IMR-90 (cell line): Measurements from ENCODE around the gene ENKUR. TPM values are rescaled to one million over a fixed set of nuclear protein-coding genes. Genes with fewer than 3 reads are reported as not detected.

ENCODE experiments used
- ATAC-seq: fragments of 200-7000 bp; cut with Tn5 transposase; 2 replicates; pipeline ENCODE4 v1.9.1; 2020; ENCODE audit warnings: low read depth, mild to moderate bottlenecking, moderate library complexity
- BruUV-seq: library from RNA; stranded (reverse); fragments of 400-500 nt; replicated peaks from 2 replicates; lab custom pipeline; 2021; lab: Mats Ljungman, UMichigan
- CTCF ChIA-PET: fragments of 300-600 bp; formaldehyde crosslinking; extraction: SDS; loops from one replicate; lab custom pipeline; 2021; ENCODE audit warnings: antibody characterized with exemption; lab: Yijun Ruan, JAX
- POLR2A ChIA-PET: fragments of 300-600 bp; sonication (Branson Sonifier 250); formaldehyde crosslinking; loops from one replicate; lab custom pipeline; 2022; ENCODE audit warnings: antibody characterized with exemption; ENCODE audit not compliant: unreplicated experiment; lab: Charles Lee
- DNase-seq: peaks from one replicate; pipeline ENCODE4 v3.0.0; 2013
- H2AFZ ChIP-seq: replicated peaks from 2 replicates; pipeline ENCODE3; 2013; ENCODE audit warnings: low read length, mild to moderate bottlenecking; ENCODE audit not compliant: poor library complexity
- H2AK5ac ChIP-seq: 2 replicates; pipeline ENCODE4 v1.6.1; 2013; ENCODE audit warnings: low read depth, low read length, inconsistent platforms
- H2AK9ac ChIP-seq: replicated peaks from 2 replicates; pipeline ENCODE3; 2013; ENCODE audit warnings: mild to moderate bottlenecking, low read depth, low read length, moderate library complexity; ENCODE audit not compliant: poor library complexity
- H2BK120ac ChIP-seq: 2 replicates; pipeline ENCODE4 v1.6.1; 2013; ENCODE audit warnings: low read depth, low read length, inconsistent platforms
- H2BK15ac ChIP-seq: 3 replicates; pipeline ENCODE4 v1.6.1; 2013; ENCODE audit warnings: low read depth, low read length, inconsistent platforms
- H2BK20ac ChIP-seq: 2 replicates; pipeline ENCODE4 v1.6.1; 2013; ENCODE audit warnings: low read depth, mild to moderate bottlenecking, inconsistent platforms, low read length, moderate library complexity
- H2BK5ac ChIP-seq: 2 replicates; pipeline ENCODE4 v1.6.1; 2013; ENCODE audit warnings: mild to moderate bottlenecking, low read depth, low read length, inconsistent platforms; ENCODE audit not compliant: poor library complexity, severe bottlenecking
- H3K14ac ChIP-seq: replicated peaks from 2 replicates; pipeline ENCODE4 v1.6.1; 2013; ENCODE audit warnings: low read depth, low read length, inconsistent platforms
- H3K18ac ChIP-seq: 2 replicates; pipeline ENCODE4 v1.6.1; 2013; ENCODE audit warnings: low read depth, low read length, control low read depth
- H3K23ac ChIP-seq: 2 replicates; pipeline ENCODE4 v1.6.1; 2013; ENCODE audit warnings: low read depth, low read length, inconsistent platforms
- H3K27ac ChIP-seq: 2 replicates; pipeline ENCODE4 v1.5.1; 2013; ENCODE audit warnings: mild to moderate bottlenecking, control low read depth, low read length; ENCODE audit not compliant: insufficient read depth
- H3K27me3 ChIP-seq: 2 replicates; pipeline ENCODE4 v1.6.1; 2013; ENCODE audit warnings: low read length; ENCODE audit not compliant: control insufficient read depth, insufficient read depth
- H3K36me3 ChIP-seq: 2 replicates; pipeline ENCODE4 v1.6.1; 2013; ENCODE audit warnings: low read length, mixed read lengths; ENCODE audit not compliant: control insufficient read depth, insufficient read depth
- H3K4ac ChIP-seq: 2 replicates; pipeline ENCODE4 v1.6.1; 2013; ENCODE audit warnings: low read depth, low read length, inconsistent platforms
- H3K4me1 ChIP-seq: 2 replicates; pipeline ENCODE4 v1.6.1; 2013; ENCODE audit warnings: low read length, mixed read lengths; ENCODE audit not compliant: control insufficient read depth, insufficient read depth
- H3K4me2 ChIP-seq: 2 replicates; pipeline ENCODE4 v1.6.1; 2013; ENCODE audit warnings: low read depth, mild to moderate bottlenecking, control low read depth, low read length, moderate library complexity
- H3K4me3 ChIP-seq: 2 replicates; pipeline ENCODE4 v1.5.1; 2013; ENCODE audit warnings: low read depth, mild to moderate bottlenecking, control low read depth, low read length, moderate library complexity; ENCODE audit not compliant: insufficient read depth
- H3K56ac ChIP-seq: 2 replicates; pipeline ENCODE4 v1.6.1; 2013; ENCODE audit warnings: low read length, inconsistent platforms; ENCODE audit not compliant: insufficient read depth; ENCODE audit errors: extremely low read depth
- H3K79me1 ChIP-seq, 2 experiments: 2 replicates each; pipeline ENCODE4 v1.6.1; 2013; ENCODE audit warnings: low read length in 2 of 2, inconsistent platforms in 1 of 2, low read depth in 1 of 2
- H3K9ac ChIP-seq: 2 replicates; pipeline ENCODE4 v1.6.1; 2013; ENCODE audit warnings: low read depth, low read length, control low read depth
- H3K9me1 ChIP-seq: 2 replicates; pipeline ENCODE4 v1.6.1; 2013; ENCODE audit warnings: low read length, inconsistent platforms; ENCODE audit not compliant: insufficient read depth
- H3K9me3 ChIP-seq: 2 replicates; pipeline ENCODE4 v1.6.1; 2013; ENCODE audit warnings: low read length; ENCODE audit not compliant: control insufficient read depth, insufficient read depth
- H4K20me1 ChIP-seq: 2 replicates; pipeline ENCODE4 v1.6.1; 2013; ENCODE audit warnings: low read length, inconsistent platforms; ENCODE audit not compliant: insufficient read depth
- H4K5ac ChIP-seq: 2 replicates; pipeline ENCODE4 v1.6.1; 2013; ENCODE audit warnings: mild to moderate bottlenecking, low read depth, low read length, control low read depth
- H4K8ac ChIP-seq, 2 experiments: 2 replicates each; pipeline ENCODE4 v1.6.1; 2013; ENCODE audit warnings: low read depth in 2 of 2, low read length in 2 of 2, control low read depth in 1 of 2, inconsistent platforms in 1 of 2
- H4K91ac ChIP-seq: 2 replicates; pipeline ENCODE4 v1.6.1; 2013; ENCODE audit warnings: low read depth, low read length, inconsistent platforms; ENCODE audit not compliant: insufficient read depth
- BHLHE40 ChIP-seq: fragments of 150-350 bp; IDR thresholded peaks from 2 replicates; pipeline ENCODE4 v1.6.1; 2016; ENCODE audit warnings: mild to moderate bottlenecking, low read depth, low read length
- CHD1 ChIP-seq: IDR thresholded peaks from 2 replicates; pipeline ENCODE4 v1.6.1; 2012; ENCODE audit warnings: low read depth, low read length, improper control_type of control experiment
- CTCF ChIP-seq: conservative IDR thresholded peaks from 2 replicates; pipeline ENCODE4 v1.5.1; 2012; ENCODE audit warnings: mild to moderate bottlenecking, low read depth, low read length, improper control_type of control experiment
- MAFK ChIP-seq: IDR thresholded peaks from 2 replicates; pipeline ENCODE4 v1.6.1; 2012; ENCODE audit warnings: low read depth, low read length, improper control_type of control experiment
- MAZ ChIP-seq: IDR thresholded peaks from 2 replicates; pipeline ENCODE4 v1.6.1; 2012; ENCODE audit warnings: low read depth, mild to moderate bottlenecking, low read length, improper control_type of control experiment, moderate library complexity, borderline replicate concordance
- MXI1 ChIP-seq: IDR thresholded peaks from 2 replicates; pipeline ENCODE4 v1.6.1; 2012; ENCODE audit warnings: low read depth, mild to moderate bottlenecking, low read length, moderate library complexity, borderline replicate concordance
- RAD21 ChIP-seq: IDR thresholded peaks from 2 replicates; pipeline ENCODE4 v1.6.1; 2012; ENCODE audit warnings: low read length, improper control_type of control experiment
- RCOR1 ChIP-seq: IDR thresholded peaks from 2 replicates; pipeline ENCODE4 v1.6.1; 2012; ENCODE audit warnings: mild to moderate bottlenecking, low read length, improper control_type of control experiment; ENCODE audit not compliant: insufficient replicate concordance
- RFX5 ChIP-seq: IDR thresholded peaks from 2 replicates; pipeline ENCODE4 v1.8.0; 2012; ENCODE audit warnings: low read depth, mild to moderate bottlenecking, low read length, moderate library complexity
- SMC3 ChIP-seq: fragments of 150-350 bp; IDR thresholded peaks from 2 replicates; pipeline ENCODE4 v1.6.1; 2016; ENCODE audit warnings: low read depth, mild to moderate bottlenecking, antibody characterized with exemption, low read length, moderate library complexity
- USF2 ChIP-seq: fragments of 150-350 bp; IDR thresholded peaks from 2 replicates; pipeline ENCODE4 v1.6.1; 2017; ENCODE audit warnings: mild to moderate bottlenecking, antibody characterized with exemption, low read length, low read depth
- WGBS, 2 experiments: methylation state at CpG; one replicate each; pipeline versions ENCODE4 v1.1.5 to v1.1.7; 2013; ENCODE audit warnings: missing lambda C conversion rate in 2 of 2; ENCODE audit not compliant: insufficient read length in 1 of 2; ENCODE audit errors: extremely low coverage in 2 of 2; 5-methylcytosine and 5-hydroxymethylcytosine counted together
- dilution Hi-C: fragments of 300-500 bp; cut with HindIII; formaldehyde crosslinking; loops from one replicate; pipeline ENCODE4 v1.14.3; 2018; ENCODE audit warnings: low sequenced_read_pairs; ENCODE audit not compliant: unreplicated experiment
- in situ Hi-C: fragments of 300-500 bp; cut with MboI; formaldehyde crosslinking; loops from 3 replicates; pipeline ENCODE4 v1.14.3; 2019; ENCODE audit warnings: low sequenced_read_pairs, inconsistent platforms, mixed read lengths
- intact Hi-C: fragments of 100-400 bp; cut with micrococcal nuclease; formaldehyde crosslinking; loops from 2 replicates; pipeline ENCODE4 v1.10.0; 2022
- polyA plus RNA-seq, 3 experiments: library from polyadenylated mRNA; depleted of rRNA; stranded (reverse); fragments of >200 nt; gene quantifications; 2 replicates each; pipeline ENCODE4 v1.2.3, GENCODE V29; 2012; ENCODE audit warnings: low replicate concordance in 1 of 3
- total RNA-seq: library from RNA; depleted of rRNA; stranded (reverse); fragments of >200 nt; gene quantifications from 2 replicates; pipeline ENCODE4 v1.2.3, GENCODE V29; 2012

Gene ENKUR
- total and polyA plus RNA-seq, 2 of the 4 experiments (the other 2 are of a cell fraction): not detected

GRCh38 chr10:25047591-25048301, 31.8 kb upstream of the ENKUR start:
- no peak overlapping the region for H2BK15ac ChIP-seq
- ATAC-seq: no peak
- no peak overlapping the region for H4K8ac ChIP-seq
- H3K23ac ChIP-seq: no peak overlapping the region
- H3K18ac ChIP-seq: no peak overlapping the region
- no peak overlapping the region for H3K14ac ChIP-seq
- no peak overlapping the region for H3K27ac ChIP-seq
- H3K4me3 ChIP-seq: no peak overlapping the region
- dilution Hi-C loops: no loop called here
- ChIA-PET POLR2A (no interaction called here), CTCF (no interaction called here)
- WGBS, 2 experiments: 60% methylated on average over 1 of the region's 4 CpGs; no CpG with 5 or more reads in 1 of the 2 experiments
- no peaks in the 10 kb centered on the region for H4K20me1 ChIP-seq
- no peak overlapping the region for H3K9ac ChIP-seq
- H3K56ac ChIP-seq: no peak overlapping the region
- no peak overlapping the region for H2BK5ac ChIP-seq
- H3K79me1 ChIP-seq: no peaks in the 10 kb centered on the region
- no peak for TF ChIP-seq CTCF
- no peak for TF ChIP-seq RCOR1
- TF ChIP-seq MAFK: no peak
- TF ChIP-seq USF2: no peak
- TF ChIP-seq MAZ: no peak
- TF ChIP-seq BHLHE40: no peak
- no peak for TF ChIP-seq MXI1
- TF ChIP-seq RAD21: no peak
- no peak for TF ChIP-seq SMC3
- no peak for TF ChIP-seq RFX5
- no peak for TF ChIP-seq CHD1
- H2BK120ac ChIP-seq: no peak overlapping the region
- no peak overlapping the region for H4K91ac ChIP-seq
- H2AK5ac ChIP-seq: no peak overlapping the region
- H2AK9ac ChIP-seq: no peak overlapping the region
- H3K4me1 ChIP-seq: no peaks in the 10 kb centered on the region
- intact Hi-C loops: no loop called here
- no TSS peak for BruUV-seq
- H4K5ac ChIP-seq: no peak overlapping the region
- DNase-seq: peak; percentile 66
- no peaks in the 10 kb centered on the region for H3K9me1 ChIP-seq
- no peak overlapping the region for H2BK20ac ChIP-seq
- H2AFZ ChIP-seq: no peak overlapping the region
- peaks cover 3% of the 10 kb centered on the region for H3K9me3 ChIP-seq
- H3K4ac ChIP-seq: no peak overlapping the region
- in situ Hi-C loops: no loop called here
- H3K27me3 ChIP-seq: peaks cover 15% of the 10 kb centered on the region
- no peaks in the 10 kb centered on the region for H3K36me3 ChIP-seq
- no peak overlapping the region for H3K4me2 ChIP-seq
